CD14-positive monocyte (primary cell): Measurements from ENCODE around the gene ELMO1. TPM values are rescaled to one million over a fixed set of nuclear protein-coding genes. Genes with fewer than 3 reads are reported as not detected.

Experiments
- DNase-seq, 3 donors: peaks; one replicate each; pipeline ENCODE4 v3.0.0-alpha.2; 2011 to 2022
- H2AFZ ChIP-seq: 2 replicates; pipeline ENCODE4 v1.6.0; 2012; ENCODE audit warnings: mild to moderate bottlenecking, low read depth, low read length, inconsistent platforms; ENCODE audit not compliant: insufficient read depth, poor library complexity, severe bottlenecking
- H3K27ac ChIP-seq, 2 donors: 1 replicate in 1 of 2; 2 replicates in 1 of 2; pipeline ENCODE4 v1.5.1; 2012 to 2013; ENCODE audit warnings: low read length in 2 of 2, control low read depth in 1 of 2, inconsistent platforms in 1 of 2, low read depth in 1 of 2, mild to moderate bottlenecking in 1 of 2
- H3K27me3 ChIP-seq, 2 donors: one replicate each; pipeline versions ENCODE4 v1.6.0 to v1.6.1; 2011 to 2013; ENCODE audit warnings: low read length in 2 of 2; ENCODE audit not compliant: control insufficient read depth in 2 of 2, insufficient read depth in 2 of 2
- H3K36me3 ChIP-seq, 2 donors: replicated peaks in 1 of 2; 1 replicate in 1 of 2; 2 replicates in 1 of 2; pipeline versions ENCODE4 v1.5.1 to v1.6.1; 2012 to 2013; ENCODE audit warnings: low read length in 2 of 2, control low read depth in 1 of 2, inconsistent platforms in 1 of 2, mild to moderate bottlenecking in 1 of 2; ENCODE audit not compliant: insufficient read depth in 2 of 2, control insufficient read depth in 1 of 2
- H3K4me1 ChIP-seq, 2 donors: 1 replicate in 1 of 2; 2 replicates in 1 of 2; pipeline versions ENCODE4 v1.5.1 to v1.6.1; 2012 to 2013; ENCODE audit warnings: low read length in 2 of 2, control low read depth in 1 of 2, inconsistent platforms in 1 of 2, mild to moderate bottlenecking in 1 of 2, moderate library complexity in 1 of 2; ENCODE audit not compliant: insufficient read depth in 2 of 2, control insufficient read depth in 1 of 2
- H3K4me2 ChIP-seq: replicated peaks from 2 replicates; pipeline ENCODE3; 2012; ENCODE audit warnings: low read length, moderate library complexity, mild to moderate bottlenecking; ENCODE audit not compliant: poor library complexity, severe bottlenecking; ENCODE audit errors: extremely low read depth
- H3K4me3 ChIP-seq, 3 experiments: fragments of 200-600 bp in 1 of 3; sonication (generic) in 1 of 3; replicated peaks in 1 of 3; 1 replicate in 2 of 3; 2 replicates in 1 of 3; pipeline ENCODE4 v1.5.1; 2011 to 2013; ENCODE audit warnings: low read length in 3 of 3, mild to moderate bottlenecking in 3 of 3, control low read depth in 2 of 3, low read depth in 2 of 3, inconsistent platforms in 1 of 3, moderate library complexity in 1 of 3
- H3K79me2 ChIP-seq: 2 replicates; pipeline ENCODE4 v1.6.0; 2012; ENCODE audit warnings: mild to moderate bottlenecking, control low read depth, inconsistent platforms, low read length, moderate library complexity; ENCODE audit not compliant: insufficient read depth
- H3K9ac ChIP-seq: 2 replicates; pipeline ENCODE4 v1.6.0; 2017; ENCODE audit warnings: low read length, mild to moderate bottlenecking; ENCODE audit not compliant: insufficient read depth, poor library complexity, severe bottlenecking
- H3K9me3 ChIP-seq, 2 donors: replicated peaks in 1 of 2; 1 replicate in 1 of 2; 2 replicates in 1 of 2; pipeline versions ENCODE4 v1.5.1 to v1.6.1; 2012 to 2013; ENCODE audit warnings: low read length in 2 of 2, control low read depth in 1 of 2; ENCODE audit not compliant: control insufficient read depth in 1 of 2, insufficient read depth in 1 of 2
- H4K20me1 ChIP-seq: 2 replicates; pipeline ENCODE4 v1.6.0; 2012; ENCODE audit warnings: mild to moderate bottlenecking, low read length, control low read depth, moderate library complexity; ENCODE audit not compliant: insufficient read depth
- H3K27ac Mint-ChIP-seq, 7 donors: one replicate each; pipeline ENCODE4 v1.8.0; 2020; ENCODE audit warnings: mild to moderate bottlenecking in 7 of 7, mixed read lengths in 7 of 7, moderate library complexity in 6 of 7, inconsistent platforms in 2 of 7
- H3K27me3 Mint-ChIP-seq, 3 donors: one replicate each; pipeline ENCODE4 v1.8.0; 2021 to 2022; ENCODE audit warnings: low read depth in 3 of 3, mild to moderate bottlenecking in 3 of 3, mixed read lengths in 3 of 3, moderate library complexity in 3 of 3, inconsistent platforms in 1 of 3
- H3K36me3 Mint-ChIP-seq, 2 donors: one replicate each; pipeline ENCODE4 v1.8.0; 2020; ENCODE audit warnings: mixed read lengths in 2 of 2, inconsistent platforms in 1 of 2, mild to moderate bottlenecking in 1 of 2
- H3K4me1 Mint-ChIP-seq: one replicate; pipeline ENCODE4 v1.8.0; 2020; ENCODE audit warnings: mild to moderate bottlenecking, mixed read lengths
- H3K4me3 Mint-ChIP-seq, 2 donors: one replicate each; pipeline ENCODE4 v1.8.0; 2020; ENCODE audit warnings: mild to moderate bottlenecking in 2 of 2, mixed read lengths in 2 of 2, moderate library complexity in 1 of 2
- H3K9me3 Mint-ChIP-seq, 7 donors: one replicate each; pipeline ENCODE4 v1.8.0; 2020 to 2022; ENCODE audit warnings: mixed read lengths in 7 of 7, mild to moderate bottlenecking in 6 of 7, moderate library complexity in 6 of 7, inconsistent platforms in 2 of 7
- CTCF ChIP-seq: fragments of 200-600 bp; IDR thresholded peaks from one replicate; pipeline ENCODE4 v1.8.0; 2022; ENCODE audit warnings: antibody characterized with exemption, mild to moderate bottlenecking
- WGBS: methylation state at CpG from one replicate; pipeline ENCODE4 v1.1.5; 2013; ENCODE audit warnings: missing lambda C conversion rate; ENCODE audit not compliant: insufficient coverage; 5-methylcytosine and 5-hydroxymethylcytosine counted together
- intact Hi-C, 2 donors: fragments of 100-400 bp; cut with micrococcal nuclease; formaldehyde crosslinking; loops; one replicate each; pipeline versions ENCODE4 v1.15.0 to v1.15.1; 2023
- polyA plus RNA-seq, 3 donors: library from polyadenylated mRNA; depleted of rRNA in 1 of 3; unstranded in 2 of 3; stranded (reverse) in 1 of 3; fragments of 300-500 nt in 2 of 3; fragments of >200 nt in 1 of 3; fragmentation: Illumina TruSeq in 2 of 3; gene quantifications; 1 replicate in 2 of 3; 2 replicates in 1 of 3; pipeline ENCODE4 v1.2.3, GENCODE V29; 2012 to 2021

The ELMO1 gene
- polyA plus RNA-seq, 3 donors, result 46.6 to 50.2 (median 46.7) TPM

- intact Hi-C loops, result no loop called here
Measured at GRCh38 chr7:36906448-36906847, 542.2 kb downstream of the ELMO1 start.

GRCh38 chr7:36905841-36906240 is 542.8 kb downstream of the ELMO1 start:
- Mint-ChIP-seq H3K9me3 (no peaks in the 10 kb centered on the region), H3K36me3 (peaks cover 23 to 39% of the 10 kb centered on the region in 2 donors), H3K27ac (no peak overlapping the region), H3K4me3 (no peak overlapping the region), H3K4me1 (no peaks in the 10 kb centered on the region), H3K27me3 (no peaks in the 10 kb centered on the region)
- DNase-seq, result no peak
- no peak overlapping the region for H3K9ac ChIP-seq
- no peak overlapping the region for H3K4me2 ChIP-seq
- no peak overlapping the region for H2AFZ ChIP-seq
- no peak overlapping the region for H3K4me3 ChIP-seq
- H3K27ac ChIP-seq, result no peak overlapping the region
- intact Hi-C loops, result no loop called here
- no peaks in the 10 kb centered on the region for H3K4me1 ChIP-seq
- no peaks in the 10 kb centered on the region for H3K27me3 ChIP-seq
- peaks cover 27% of the 10 kb centered on the region for H4K20me1 ChIP-seq
- no peak for TF ChIP-seq CTCF
- H3K79me2 ChIP-seq, result no peaks in the 10 kb centered on the region
- H3K9me3 ChIP-seq, result no peaks in the 10 kb centered on the region
- WGBS, result no CpG with 5 or more reads among the region's 2 CpGs
- peaks cover 5 to 31% of the 10 kb centered on the region in 2 donors for H3K36me3 ChIP-seq

More at GRCh38 chr7:36906448-36906847, 542.2 kb downstream of the ELMO1 start:
- DNase-seq, result no peak
- Histone ChIP-seq H3K27me3 (no peaks in the 10 kb centered on the region), H3K9me3 (no peaks in the 10 kb centered on the region), H4K20me1 (peaks cover 27% of the 10 kb centered on the region), H3K79me2 (no peaks in the 10 kb centered on the region), H3K4me1 (no peaks in the 10 kb centered on the region), H3K9ac (no peak overlapping the region), H3K4me2 (no peak overlapping the region), H3K27ac (no peak overlapping the region), H2AFZ (no peak overlapping the region), H3K4me3 (no peak overlapping the region), H3K36me3 (peaks cover 5 to 36% of the 10 kb centered on the region in 2 donors)
- peaks cover 20 to 41% of the 10 kb centered on the region in 2 donors for H3K36me3 Mint-ChIP-seq
- H3K4me3 Mint-ChIP-seq, result no peak overlapping the region
- no peaks in the 10 kb centered on the region for H3K4me1 Mint-ChIP-seq
- 100% methylated on average over 1 of the region's 4 CpGs for WGBS
- H3K27me3 Mint-ChIP-seq, result no peaks in the 10 kb centered on the region
- H3K9me3 Mint-ChIP-seq, result no peaks in the 10 kb centered on the region
- TF ChIP-seq CTCF, result no peak
- H3K27ac Mint-ChIP-seq, result peak overlapping the region in 1 of 7 donors; percentile 10
